Tibial artery (tissue), 4 donors: ENCODE measurements around the gene GTPBP6.

Experiments used
- DNase-seq, 2 donors: peaks; one replicate each; pipeline ENCODE4 v3.0.0-alpha.2; 2019
- H3K27ac ChIP-seq, 2 donors: fragments of 200-600 bp; sonication (generic) in 1 of 2; 1 replicate in 1 of 2; 2 replicates in 1 of 2; pipeline ENCODE4 v1.5.1; 2018 to 2019; ENCODE audit warnings: mild to moderate bottlenecking in 1 of 2
- H3K27me3 ChIP-seq, 2 donors: fragments of 200-600 bp; sonication (generic) in 1 of 2; one replicate each; pipeline versions ENCODE4 v1.5.1 to v1.6.0; 2016 to 2019
- H3K36me3 ChIP-seq, 3 donors: fragments of 200-600 bp; sonication (generic) in 2 of 3; one replicate each; pipeline ENCODE4 v1.5.1; 2016 to 2019; ENCODE audit warnings: mild to moderate bottlenecking in 2 of 3
- H3K4me1 ChIP-seq, 4 donors: fragments of 200-600 bp; sonication (generic) in 2 of 4; 1 replicate in 3 of 4; 2 replicates in 1 of 4; pipeline ENCODE4 v1.5.1; 2016 to 2019
- H3K4me3 ChIP-seq, 2 donors: fragments of 200-600 bp; sonication (generic) in 1 of 2; 1 replicate in 1 of 2; 2 replicates in 1 of 2; pipeline ENCODE4 v1.5.1; 2018 to 2019; ENCODE audit warnings: mild to moderate bottlenecking in 2 of 2
- H3K9me3 ChIP-seq, 3 donors: fragments of 200-600 bp; sonication (generic) in 1 of 3; one replicate each; pipeline ENCODE4 v1.5.1; 2016 to 2019
- CTCF ChIP-seq, 2 experiments: fragments of 200-600 bp in 1 of 2; fragments of 450-650 bp in 1 of 2; IDR thresholded peaks; one replicate each; pipeline ENCODE4 v1.5.1; 2017 to 2019; ENCODE audit warnings: antibody characterized with exemption in 2 of 2, mild to moderate bottlenecking in 1 of 2, moderate library complexity in 1 of 2
- intact Hi-C: fragments of 100-400 bp; cut with DNase I; formaldehyde crosslinking; loops from one replicate; pipeline ENCODE4 v1.15.0; 2023; ENCODE audit warnings: low total_unique reads

The GTPBP6 gene

GRCh38 chrX:262381-262909 is 56.2 kb downstream of the GTPBP6 start:
- no peaks in the 10 kb centered on the region for H3K9me3 ChIP-seq
- H3K4me3 ChIP-seq = no peak overlapping the region
- no peaks in the 10 kb centered on the region for H3K36me3 ChIP-seq
- no peaks in the 10 kb centered on the region for H3K4me1 ChIP-seq
- intact Hi-C loops = no loop called here
- peaks cover 0 to 28% of the 10 kb centered on the region in 2 donors for H3K27me3 ChIP-seq
- no peak for TF ChIP-seq CTCF (IDR thresholded peaks at IDR 0.05)
- DNase-seq = peak in 1 of 2 donors; percentile 45
- H3K27ac ChIP-seq = no peak overlapping the region

GRCh38 chrX:261919-262352 is 56.7 kb downstream of the GTPBP6 start:
- intact Hi-C loops = no loop called here

GRCh38 chrX:261167-261918 is 57.3 kb downstream of the GTPBP6 start:
- Histone ChIP-seq H3K27me3 (peaks cover 0 to 35% of the 10 kb centered on the region in 2 donors), H3K27ac (no peak overlapping the region), H3K4me3 (no peak overlapping the region), H3K9me3 (no peaks in the 10 kb centered on the region), H3K36me3 (no peaks in the 10 kb centered on the region), H3K4me1 (no peaks in the 10 kb centered on the region)
- intact Hi-C loops = no loop called here
- DNase-seq = no peak
- TF ChIP-seq CTCF (IDR thresholded peaks at IDR 0.05) = no peak

More at GRCh38 chrX:261919-262352, 56.7 kb downstream of the GTPBP6 start:
- Histone ChIP-seq H3K4me1 (no peaks in the 10 kb centered on the region), H3K9me3 (no peaks in the 10 kb centered on the region), H3K27me3 (peaks cover 0 to 32% of the 10 kb centered on the region in 2 donors), H3K36me3 (no peaks in the 10 kb centered on the region), H3K27ac (no peak overlapping the region), H3K4me3 (no peak overlapping the region)
- DNase-seq = no peak
- TF ChIP-seq CTCF (IDR thresholded peaks at IDR 0.05) = no peak

- Histone ChIP-seq H3K4me3 (no peak overlapping the region), H3K4me1 (no peaks in the 10 kb centered on the region), H3K36me3 (no peaks in the 10 kb centered on the region), H3K27ac (no peak overlapping the region), H3K27me3 (peaks cover 0 to 35% of the 10 kb centered on the region in 2 donors), H3K9me3 (no peaks in the 10 kb centered on the region)
- TF ChIP-seq CTCF (IDR thresholded peaks at IDR 0.05) = no peak
- intact Hi-C loops = no loop called here
- no peak for DNase-seq
Measured at GRCh38 chrX:259692-260355, 58.8 kb downstream of the GTPBP6 start.

GRCh38 chrX:258291-259040 is 60.1 kb downstream of the GTPBP6 start:
- Histone ChIP-seq H3K4me3 (no peak overlapping the region), H3K9me3 (no peaks in the 10 kb centered on the region), H3K27me3 (peaks cover 0 to 35% of the 10 kb centered on the region in 2 donors), H3K4me1 (no peaks in the 10 kb centered on the region), H3K36me3 (no peaks in the 10 kb centered on the region), H3K27ac (no peak overlapping the region)
- intact Hi-C loops = no loop called here
- no peak for DNase-seq
- no peak for TF ChIP-seq CTCF (IDR thresholded peaks at IDR 0.05)
